GM06990 (cell line): ENCODE measurements around the gene TYSND1.

Experiments used
- DNase-seq: peaks from one replicate; pipeline ENCODE4 v3.0.0-alpha.2; 2011; ENCODE audit not compliant: insufficient read length; ENCODE audit errors: extremely low read depth
- H3K27me3 ChIP-seq: replicated peaks from 2 replicates; pipeline ENCODE4 v1.6.0; 2011; ENCODE audit warnings: low read length; ENCODE audit not compliant: control insufficient read depth, insufficient read depth
- H3K36me3 ChIP-seq: 2 replicates; pipeline ENCODE4 v1.5.1; 2011; ENCODE audit warnings: low read length; ENCODE audit not compliant: control insufficient read depth, insufficient read depth
- H3K4me3 ChIP-seq: replicated peaks from 2 replicates; pipeline ENCODE4 v1.5.1; 2011; ENCODE audit warnings: low read depth, mild to moderate bottlenecking, control low read depth, low read length
- CTCF ChIP-seq: IDR thresholded peaks from 2 replicates; pipeline ENCODE4 v1.5.1; 2011; ENCODE audit warnings: low read length, control low read depth, mild to moderate bottlenecking, inconsistent platforms; ENCODE audit not compliant: insufficient read depth, poor library complexity, severe bottlenecking

The TYSND1 gene

GRCh38 chr10:70096705-70097420 is 49.6 kb downstream of the TYSND1 start:
- Histone ChIP-seq H3K27me3 (peaks cover 1% of the 10 kb centered on the region; the same call in 1 of the 2 replicates), H3K36me3 (no peaks in the 10 kb centered on the region), H3K4me3 (no peak overlapping the region)
- DNase-seq = no peak
- TF ChIP-seq CTCF = no peak

GRCh38 chr10:70096016-70096704 is 50.3 kb downstream of the TYSND1 start:
- Histone ChIP-seq H3K36me3 (no peaks in the 10 kb centered on the region), H3K4me3 (no peak overlapping the region), H3K27me3 (peaks cover 1% of the 10 kb centered on the region; the same call in 1 of the 2 replicates)
- no peak for TF ChIP-seq CTCF
- DNase-seq = no peak

GRCh38 chr10:70094250-70094649 is 52.2 kb downstream of the TYSND1 start:
- H3K36me3 ChIP-seq = no peaks in the 10 kb centered on the region

GRCh38 chr10:70093335-70093944 is 53.1 kb downstream of the TYSND1 start:
- no peak for DNase-seq
- TF ChIP-seq CTCF = no peak
- Histone ChIP-seq H3K27me3 (peaks cover 1% of the 10 kb centered on the region; the same call in 1 of the 2 replicates), H3K36me3 (no peaks in the 10 kb centered on the region), H3K4me3 (no peak overlapping the region)

More at GRCh38 chr10:70094250-70094649, 52.2 kb downstream of the TYSND1 start:
- TF ChIP-seq CTCF = no peak
- Histone ChIP-seq H3K4me3 (no peak overlapping the region), H3K27me3 (peaks cover 1% of the 10 kb centered on the region; the same call in 1 of the 2 replicates)
- no peak for DNase-seq

GRCh38 chr10:70092389-70092718 is 54.1 kb downstream of the TYSND1 start:
- H3K27me3 ChIP-seq = peaks cover 1% of the 10 kb centered on the region; the same call in 1 of the 2 replicates
- H3K4me3 ChIP-seq = no peak overlapping the region
- DNase-seq = no peak
- H3K36me3 ChIP-seq = no peaks in the 10 kb centered on the region
- TF ChIP-seq CTCF = no peak
